Measurements from ENCODE around the gene MTIF2. TPM values are rescaled to one million over a fixed set of nuclear protein-coding genes. Genes with fewer than 3 reads are reported as not detected.
"Not testable (repeated sequence)": the region's sequence is repeated elsewhere in the genome, so short reads cannot be mapped to it uniquely, and the experiment has no call there.

Gene MTIF2
- total RNA-seq, 2 experiments from 2014 or later, result 13.0 to 15.6 TPM

DNA sequence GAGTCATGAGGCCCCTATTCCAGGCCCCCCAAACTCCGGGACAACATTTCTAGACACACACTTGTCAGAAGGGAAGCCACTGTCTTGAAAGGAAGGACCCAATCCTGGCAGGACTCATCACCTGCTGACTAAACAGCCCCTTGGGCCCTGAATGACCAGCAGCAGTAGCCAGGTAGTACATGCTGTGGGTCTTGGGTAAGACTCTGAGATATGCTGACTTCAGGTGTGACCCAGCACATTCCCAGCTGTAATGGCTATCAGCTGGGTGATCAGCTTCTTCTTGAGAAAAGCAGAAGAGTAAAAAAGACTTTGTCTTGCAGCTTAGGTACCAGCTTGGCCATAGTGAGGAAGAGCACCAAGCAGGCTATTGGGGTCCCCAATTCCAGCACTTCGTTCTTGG is 72.5 kb downstream of the MTIF2 start:
- DNase-seq, result no peak
- H3K36me3 Mint-ChIP-seq (ENCODE audit: low read depth), result peaks cover 53% of the 10 kb centered on the region
- TF ChIP-seq, protein P1, sequence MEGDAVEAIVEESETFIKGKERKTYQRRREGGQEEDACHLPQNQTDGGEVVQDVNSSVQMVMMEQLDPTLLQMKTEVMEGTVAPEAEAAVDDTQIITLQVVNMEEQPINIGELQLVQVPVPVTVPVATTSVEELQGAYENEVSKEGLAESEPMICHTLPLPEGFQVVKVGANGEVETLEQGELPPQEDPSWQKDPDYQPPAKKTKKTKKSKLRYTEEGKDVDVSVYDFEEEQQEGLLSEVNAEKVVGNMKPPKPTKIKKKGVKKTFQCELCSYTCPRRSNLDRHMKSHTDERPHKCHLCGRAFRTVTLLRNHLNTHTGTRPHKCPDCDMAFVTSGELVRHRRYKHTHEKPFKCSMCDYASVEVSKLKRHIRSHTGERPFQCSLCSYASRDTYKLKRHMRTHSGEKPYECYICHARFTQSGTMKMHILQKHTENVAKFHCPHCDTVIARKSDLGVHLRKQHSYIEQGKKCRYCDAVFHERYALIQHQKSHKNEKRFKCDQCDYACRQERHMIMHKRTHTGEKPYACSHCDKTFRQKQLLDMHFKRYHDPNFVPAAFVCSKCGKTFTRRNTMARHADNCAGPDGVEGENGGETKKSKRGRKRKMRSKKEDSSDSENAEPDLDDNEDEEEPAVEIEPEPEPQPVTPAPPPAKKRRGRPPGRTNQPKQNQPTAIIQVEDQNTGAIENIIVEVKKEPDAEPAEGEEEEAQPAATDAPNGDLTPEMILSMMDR (IDR thresholded peaks at IDR 0.05), result no peak

GRCh38 chr2:55191888-55192287 is 77.1 kb downstream of the MTIF2 start:
- H3K4me3 Mint-ChIP-seq; H3K4me1 ChIP-seq (ENCODE audit: insufficient read depth, low read length); H3K27ac ChIP-seq (ENCODE audit: low read depth in 1 of 2, low read length in 2 of 2); H3K36me3 ChIP-seq (ENCODE audit: insufficient read depth, low read length); H3K9me3 ChIP-seq (ENCODE audit: control insufficient read depth in 1 of 2, insufficient read depth in 1 of 2, low read length in 2 of 2); ATAC-seq (ENCODE audit: poor library complexity); H3K27me3 ChIP-seq (ENCODE audit: control insufficient read depth in 1 of 2, insufficient read depth in 2 of 2, low read length in 2 of 2); H3K27me3 Mint-ChIP-seq; intact Hi-C loops (cut with DNase I, micrococcal nuclease); H3K9me3 Mint-ChIP-seq; POLR2A ChIA-PET; H3K4me3 ChIP-seq (ENCODE audit: low read length); H3K27ac Mint-ChIP-seq; CTCF ChIA-PET; DNase-seq; H3K4me1 Mint-ChIP-seq (ENCODE audit: low read depth): not testable (repeated sequence)
- peaks cover 27% of the 10 kb centered on the region for H3K36me3 Mint-ChIP-seq (ENCODE audit: low read depth)

More for the DNA sequence above, 72.5 kb downstream of the MTIF2 start:
- H3K27me3 Mint-ChIP-seq, result no peaks in the 10 kb centered on the region
- POLR2A ChIA-PET, result no interaction called here
- Histone ChIP-seq H3K27ac (ENCODE audit: low read depth in 1 of 2, low read length in 2 of 2) (no peak overlapping the region), H3K4me1 (ENCODE audit: insufficient read depth, low read length) (no peaks in the 10 kb centered on the region), H3K4me3 (ENCODE audit: low read length) (no peak overlapping the region), H3K36me3 (ENCODE audit: insufficient read depth, low read length) (no peaks in the 10 kb centered on the region), H3K9me3 (ENCODE audit: control insufficient read depth in 1 of 2, insufficient read depth in 1 of 2, low read length in 2 of 2) (peaks cover 0 to 8% of the 10 kb centered on the region in 2 experiments), H3K27me3 (ENCODE audit: control insufficient read depth in 1 of 2, insufficient read depth in 2 of 2, low read length in 2 of 2) (no peaks in the 10 kb centered on the region)
- peaks cover 16% of the 10 kb centered on the region for H3K9me3 Mint-ChIP-seq
- H3K27ac Mint-ChIP-seq, result no peak overlapping the region
- intact Hi-C loops (cut with DNase I, micrococcal nuclease), result no loop called here
- CTCF ChIA-PET, result no interaction called here
- no peak for ATAC-seq (ENCODE audit: poor library complexity)
- H3K4me1 Mint-ChIP-seq (ENCODE audit: low read depth), result no peaks in the 10 kb centered on the region
- H3K4me3 Mint-ChIP-seq, result no peak overlapping the region

DNA sequence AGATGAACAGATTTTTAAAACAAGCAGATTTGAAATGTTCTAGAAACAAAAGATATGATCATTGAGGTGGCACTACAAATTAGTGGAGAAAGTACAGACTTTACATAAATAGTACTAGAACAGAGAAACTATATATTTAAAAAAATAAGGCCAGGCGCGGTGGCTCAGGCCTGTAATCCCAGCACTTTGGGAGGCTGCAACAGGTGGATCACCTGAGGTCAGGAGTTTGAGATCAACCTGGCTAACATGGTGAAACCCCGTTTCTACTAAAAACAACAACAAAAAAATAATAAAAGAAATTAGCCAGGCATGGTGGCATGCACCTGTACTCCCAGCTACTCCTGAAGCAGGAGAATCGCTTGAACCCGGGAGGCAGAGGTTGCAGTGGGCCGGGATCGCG is 82.2 kb downstream of the MTIF2 start:
- DNase-seq; intact Hi-C loops (cut with DNase I, micrococcal nuclease); H3K4me3 ChIP-seq (ENCODE audit: low read length); H3K9me3 ChIP-seq (ENCODE audit: control insufficient read depth in 1 of 2, insufficient read depth in 1 of 2, low read length in 2 of 2); H3K36me3 ChIP-seq (ENCODE audit: insufficient read depth, low read length); POLR2A ChIA-PET; H3K27ac Mint-ChIP-seq; H3K4me3 Mint-ChIP-seq; H3K27me3 Mint-ChIP-seq; H3K27me3 ChIP-seq (ENCODE audit: control insufficient read depth in 1 of 2, insufficient read depth in 2 of 2, low read length in 2 of 2); H3K4me1 ChIP-seq (ENCODE audit: insufficient read depth, low read length); CTCF ChIA-PET; H3K9me3 Mint-ChIP-seq; H3K4me1 Mint-ChIP-seq (ENCODE audit: low read depth); H3K27ac ChIP-seq (ENCODE audit: low read depth in 1 of 2, low read length in 2 of 2); ATAC-seq (ENCODE audit: poor library complexity): not testable (repeated sequence)
- H3K36me3 Mint-ChIP-seq (ENCODE audit: low read depth), result peaks cover 16% of the 10 kb centered on the region

Other genes with a start within 250 kb of the MTIF2 start
- 10 to 100 TPM; 84.9 to 85.7 TPM for gene RTN4, start 218.8 kb downstream of the MTIF2 start, total RNA-seq
- 1 to 10 TPM; 4.4 TPM for gene CLHC1, start 36.9 kb downstream of the MTIF2 start, total RNA-seq
- gene RPS27A, start 36.5 kb downstream of the MTIF2 start, total RNA-seq, result 1,000 to 10,000 TPM; 2,201 to 2,315 TPM
- 10 to 100 TPM; 11.0 to 12.9 TPM for gene CCDC88A, start 150.6 kb upstream of the MTIF2 start, total RNA-seq

All from CD4-positive, alpha-beta T cell (primary cell).